ENCODE results near the gene TACR1. TPM values are rescaled to one million over a fixed set of nuclear protein-coding genes. Genes with fewer than 3 reads are reported as not detected.

TACR1 gene, protein sequence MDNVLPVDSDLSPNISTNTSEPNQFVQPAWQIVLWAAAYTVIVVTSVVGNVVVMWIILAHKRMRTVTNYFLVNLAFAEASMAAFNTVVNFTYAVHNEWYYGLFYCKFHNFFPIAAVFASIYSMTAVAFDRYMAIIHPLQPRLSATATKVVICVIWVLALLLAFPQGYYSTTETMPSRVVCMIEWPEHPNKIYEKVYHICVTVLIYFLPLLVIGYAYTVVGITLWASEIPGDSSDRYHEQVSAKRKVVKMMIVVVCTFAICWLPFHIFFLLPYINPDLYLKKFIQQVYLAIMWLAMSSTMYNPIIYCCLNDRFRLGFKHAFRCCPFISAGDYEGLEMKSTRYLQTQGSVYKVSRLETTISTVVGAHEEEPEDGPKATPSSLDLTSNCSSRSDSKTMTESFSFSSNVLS
- total RNA-seq = not detected

GRCh38 chr2:75199428-75200011, at the start of gene TACR1:
Gene TACR1 (minus strand): TSS chr2:75199520. CDS start chr2:75198934, 586 bp downstream.

Small RNA genes lying within 50 kb of the gene (microRNA-seq; reads per million reads assigned to microRNA genes)
- gene MIR5000 (ENCODE audit: borderline microRNAs expressed, borderline replicate concordance) = 2.7 reads per million, percentile 12 among the genes with 10 or more reads in this experiment

Other genes starting within 250 kb of the TACR1 start
- 10 to 100 TPM; 49.5 to 50.2 TPM for gene POLE4, start 240.9 kb downstream of the TACR1 start, total RNA-seq

All from activated naive CD4-positive, alpha-beta T cell treated with anti-CD3 and anti-CD28 coated beads, Interleukin-2, amount 10 ng/mL, durations not matched to agents 5 hours and 36 hours (primary cell).